Nephron (organoid): ENCODE measurements around the gene MDN1.
A peak's percentile ranks its signal among the peaks of the same experiment; 100 is the strongest.
"Not testable (repeated sequence)": the region's sequence is repeated elsewhere in the genome, so short reads cannot be mapped to it uniquely, and the experiment has no call there.

ENCODE experiments used
- H3K27ac Mint-ChIP-seq, 3 experiments: 2 replicates each; pipeline ENCODE4 v1.8.0; 2020; ENCODE audit warnings: mixed read lengths in 3 of 3, mild to moderate bottlenecking in 2 of 3, moderate library complexity in 1 of 3
- H3K27me3 Mint-ChIP-seq: 2 replicates; pipeline ENCODE4 v1.8.0; 2021; ENCODE audit warnings: low read depth, mild to moderate bottlenecking, moderate library complexity, mixed read lengths
- H3K36me3 Mint-ChIP-seq: 2 replicates; pipeline ENCODE4 v1.8.0; 2020; ENCODE audit warnings: low read depth, mixed read lengths
- H3K4me1 Mint-ChIP-seq: 2 replicates; pipeline ENCODE4 v1.8.0; 2020; ENCODE audit warnings: mixed read lengths
- H3K4me3 Mint-ChIP-seq, 3 experiments: 2 replicates each; pipeline ENCODE4 v1.8.0; 2020; ENCODE audit warnings: mild to moderate bottlenecking in 3 of 3, mixed read lengths in 3 of 3, moderate library complexity in 2 of 3
- H3K9me3 Mint-ChIP-seq: 2 replicates; pipeline ENCODE4 v1.8.0; 2020; ENCODE audit warnings: mixed read lengths
- TF ChIP-seq, protein P1 (sequence below), 3 experiments: fragments of 200-600 bp; sonication (generic); IDR thresholded peaks; one replicate each; pipeline ENCODE4 v1.5.0; 2021; ENCODE audit warnings: antibody characterized with exemption in 3 of 3; ENCODE audit not compliant: unreplicated experiment in 3 of 3

Gene MDN1

DNA sequence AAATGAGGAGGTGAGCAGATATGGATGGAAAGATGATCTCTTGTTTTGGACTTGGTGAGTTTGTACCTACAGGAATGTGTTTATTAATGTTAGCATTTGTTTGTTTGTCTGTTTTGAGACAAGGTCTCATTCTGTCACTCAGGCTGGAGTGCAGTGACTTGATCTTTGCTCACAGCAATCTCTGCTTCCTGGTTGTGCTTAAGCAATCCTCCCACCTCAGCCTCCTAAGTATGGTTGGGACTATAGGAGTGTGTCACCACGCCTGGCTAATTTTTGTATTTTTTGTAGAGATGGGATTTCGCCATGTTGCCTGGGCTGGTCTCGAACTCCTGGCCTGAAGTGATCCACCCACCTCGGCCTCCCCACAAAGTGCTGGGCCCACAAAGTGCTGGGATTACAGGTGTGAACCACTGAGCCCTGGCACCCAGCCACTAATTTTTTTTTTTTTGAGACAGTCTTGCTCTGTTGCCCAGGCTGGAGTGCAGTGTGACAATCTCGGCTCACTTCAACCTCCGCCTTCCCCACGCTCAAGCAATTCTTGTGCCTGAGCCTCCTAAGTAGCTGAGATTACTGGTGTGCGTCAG is 17.1 kb upstream of the MDN1 start:
- Mint-ChIP-seq H3K36me3 (peaks cover 53% of the 10 kb centered on the region), H3K27me3 (no peaks in the 10 kb centered on the region), H3K4me3 (no peak overlapping the region), H3K9me3 (no peaks in the 10 kb centered on the region), H3K27ac (no peak overlapping the region), H3K4me1 (peaks cover 11% of the 10 kb centered on the region)
- TF ChIP-seq, protein P1, sequence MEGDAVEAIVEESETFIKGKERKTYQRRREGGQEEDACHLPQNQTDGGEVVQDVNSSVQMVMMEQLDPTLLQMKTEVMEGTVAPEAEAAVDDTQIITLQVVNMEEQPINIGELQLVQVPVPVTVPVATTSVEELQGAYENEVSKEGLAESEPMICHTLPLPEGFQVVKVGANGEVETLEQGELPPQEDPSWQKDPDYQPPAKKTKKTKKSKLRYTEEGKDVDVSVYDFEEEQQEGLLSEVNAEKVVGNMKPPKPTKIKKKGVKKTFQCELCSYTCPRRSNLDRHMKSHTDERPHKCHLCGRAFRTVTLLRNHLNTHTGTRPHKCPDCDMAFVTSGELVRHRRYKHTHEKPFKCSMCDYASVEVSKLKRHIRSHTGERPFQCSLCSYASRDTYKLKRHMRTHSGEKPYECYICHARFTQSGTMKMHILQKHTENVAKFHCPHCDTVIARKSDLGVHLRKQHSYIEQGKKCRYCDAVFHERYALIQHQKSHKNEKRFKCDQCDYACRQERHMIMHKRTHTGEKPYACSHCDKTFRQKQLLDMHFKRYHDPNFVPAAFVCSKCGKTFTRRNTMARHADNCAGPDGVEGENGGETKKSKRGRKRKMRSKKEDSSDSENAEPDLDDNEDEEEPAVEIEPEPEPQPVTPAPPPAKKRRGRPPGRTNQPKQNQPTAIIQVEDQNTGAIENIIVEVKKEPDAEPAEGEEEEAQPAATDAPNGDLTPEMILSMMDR (IDR thresholded peaks at IDR 0.05; ENCODE audit: unreplicated experiment in 3 of 3): no peak

GRCh38 chr6:89834884-89835792 is 15.5 kb upstream of the MDN1 start:
- Mint-ChIP-seq H3K9me3 (no peaks in the 10 kb centered on the region), H3K4me1 (peaks cover 14% of the 10 kb centered on the region), H3K36me3 (peaks cover 47% of the 10 kb centered on the region), H3K27ac (no peak overlapping the region), H3K4me3 (peak overlapping the region in 1 of 3 experiments; percentile 2), H3K27me3 (no peaks in the 10 kb centered on the region)
- TF ChIP-seq, protein P1 (IDR thresholded peaks at IDR 0.05; ENCODE audit: unreplicated experiment in 3 of 3): no peak

- peak overlapping the region; percentile 95 to 99 (median 98) for H3K4me3 Mint-ChIP-seq
- no peaks in the 10 kb centered on the region for H3K27me3 Mint-ChIP-seq
- peaks cover 9% of the 10 kb centered on the region for H3K4me1 Mint-ChIP-seq
- peak overlapping the region; percentile 23 to 94 (median 92) for H3K27ac Mint-ChIP-seq
- peaks cover 23% of the 10 kb centered on the region for H3K36me3 Mint-ChIP-seq
- no peaks in the 10 kb centered on the region for H3K9me3 Mint-ChIP-seq
- TF ChIP-seq, protein P1 (IDR thresholded peaks at IDR 0.05; ENCODE audit: unreplicated experiment in 3 of 3): no peak
Observed at GRCh38 chr6:89830170-89830809, 10.7 kb upstream of the MDN1 start.

- H3K4me3 Mint-ChIP-seq: peak within 1 kb of the TSS; percentile 95 to 99 (median 98)
- TF ChIP-seq, protein P1 (IDR thresholded peaks at IDR 0.05; ENCODE audit: unreplicated experiment in 3 of 3): no peak
- H3K27me3 Mint-ChIP-seq: no peaks in the 10 kb centered on the region
Observed at GRCh38 chr6:89829472-89830169, 10.0 kb upstream of the MDN1 start, which contains the start of gene CASP8AP2. Gene CASP8AP2 (plus strand): TSS chr6:89829880.

GRCh38 chr6:89828988-89829471 is 9.4 kb upstream of the MDN1 start:
- TF ChIP-seq, protein P1 (IDR thresholded peaks at IDR 0.05; ENCODE audit: unreplicated experiment in 3 of 3): no peak
- Mint-ChIP-seq H3K27me3 (no peaks in the 10 kb centered on the region), H3K9me3 (no peaks in the 10 kb centered on the region), H3K4me3 (peak overlapping the region; percentile 95 to 99 (median 98)), H3K27ac (peak overlapping the region; percentile 23 to 94 (median 92)), H3K36me3 (peaks cover 18% of the 10 kb centered on the region), H3K4me1 (peaks cover 9% of the 10 kb centered on the region)

More at GRCh38 chr6:89829472-89830169, 10.0 kb upstream of the MDN1 start, which contains the start of gene CASP8AP2:
- no peaks in the 10 kb centered on the region for H3K9me3 Mint-ChIP-seq
- H3K4me1 Mint-ChIP-seq: peaks cover 9% of the 10 kb centered on the region
- peaks cover 18% of the 10 kb centered on the region for H3K36me3 Mint-ChIP-seq
- H3K27ac Mint-ChIP-seq: peak within 1 kb of the TSS; percentile 23 to 94 (median 92)

GRCh38 chr6:89828475-89828987 is 8.9 kb upstream of the MDN1 start:
- not testable (repeated sequence) for H3K27me3 Mint-ChIP-seq, H3K4me1 Mint-ChIP-seq, H3K9me3 Mint-ChIP-seq
- H3K27ac Mint-ChIP-seq: peak overlapping the region; percentile 23 to 94 (median 92)
- peak overlapping the region; percentile 95 to 99 (median 98) for H3K4me3 Mint-ChIP-seq
- H3K36me3 Mint-ChIP-seq: peaks cover 15% of the 10 kb centered on the region
